PC-3 (cell line): ENCODE data around the gene KAT7.

ENCODE experiments used
- EZH2phosphoT487 ChIP-seq: fragments of 300-600 bp; sonication (generic); IDR thresholded peaks from 2 replicates; pipeline ENCODE4 v1.6.1; 2018; ENCODE audit warnings: mild to moderate bottlenecking, antibody characterized with exemption, low read length, borderline replicate concordance
- TF ChIP-seq, protein P1 (sequence below): fragments of 300-600 bp; sonication (generic); conservative IDR thresholded peaks from 2 replicates; pipeline ENCODE4 v1.5.1; 2017; ENCODE audit warnings: antibody characterized with exemption, low read depth, mild to moderate bottlenecking, low read length

DNA sequence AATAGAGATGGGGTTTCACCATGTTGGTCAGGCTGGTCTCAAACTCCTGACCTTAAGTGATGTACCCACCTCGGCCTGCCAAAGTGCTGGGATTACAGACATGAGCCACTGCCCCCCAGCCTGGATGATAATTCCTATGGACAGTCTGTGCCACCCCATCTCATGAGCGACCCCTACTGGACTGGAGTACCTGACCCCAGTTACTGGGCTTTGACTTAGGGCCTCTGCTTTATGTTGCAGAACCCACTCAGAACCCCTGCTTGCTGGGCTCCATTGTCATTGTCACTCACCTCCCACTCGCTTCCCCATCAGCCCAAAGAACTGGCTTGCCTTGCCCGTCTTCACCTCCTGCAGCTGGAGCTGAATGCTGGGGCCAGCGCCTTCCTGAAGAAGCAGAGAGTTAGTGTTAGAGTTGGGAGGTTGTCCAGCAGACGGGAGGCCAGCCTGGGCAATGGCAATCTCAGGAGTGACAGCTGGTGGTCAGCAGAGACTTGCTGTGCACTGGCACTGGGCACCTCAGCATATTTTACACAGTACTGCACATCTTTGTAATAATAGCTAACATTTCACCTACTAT, 55.4 kb downstream of the KAT7 start:
- TF ChIP-seq, protein P1, sequence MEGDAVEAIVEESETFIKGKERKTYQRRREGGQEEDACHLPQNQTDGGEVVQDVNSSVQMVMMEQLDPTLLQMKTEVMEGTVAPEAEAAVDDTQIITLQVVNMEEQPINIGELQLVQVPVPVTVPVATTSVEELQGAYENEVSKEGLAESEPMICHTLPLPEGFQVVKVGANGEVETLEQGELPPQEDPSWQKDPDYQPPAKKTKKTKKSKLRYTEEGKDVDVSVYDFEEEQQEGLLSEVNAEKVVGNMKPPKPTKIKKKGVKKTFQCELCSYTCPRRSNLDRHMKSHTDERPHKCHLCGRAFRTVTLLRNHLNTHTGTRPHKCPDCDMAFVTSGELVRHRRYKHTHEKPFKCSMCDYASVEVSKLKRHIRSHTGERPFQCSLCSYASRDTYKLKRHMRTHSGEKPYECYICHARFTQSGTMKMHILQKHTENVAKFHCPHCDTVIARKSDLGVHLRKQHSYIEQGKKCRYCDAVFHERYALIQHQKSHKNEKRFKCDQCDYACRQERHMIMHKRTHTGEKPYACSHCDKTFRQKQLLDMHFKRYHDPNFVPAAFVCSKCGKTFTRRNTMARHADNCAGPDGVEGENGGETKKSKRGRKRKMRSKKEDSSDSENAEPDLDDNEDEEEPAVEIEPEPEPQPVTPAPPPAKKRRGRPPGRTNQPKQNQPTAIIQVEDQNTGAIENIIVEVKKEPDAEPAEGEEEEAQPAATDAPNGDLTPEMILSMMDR: peak; percentile 73
- TF ChIP-seq EZH2phosphoT487: no peak
